Measurements from ENCODE around the gene SERPINB11.

DNA sequence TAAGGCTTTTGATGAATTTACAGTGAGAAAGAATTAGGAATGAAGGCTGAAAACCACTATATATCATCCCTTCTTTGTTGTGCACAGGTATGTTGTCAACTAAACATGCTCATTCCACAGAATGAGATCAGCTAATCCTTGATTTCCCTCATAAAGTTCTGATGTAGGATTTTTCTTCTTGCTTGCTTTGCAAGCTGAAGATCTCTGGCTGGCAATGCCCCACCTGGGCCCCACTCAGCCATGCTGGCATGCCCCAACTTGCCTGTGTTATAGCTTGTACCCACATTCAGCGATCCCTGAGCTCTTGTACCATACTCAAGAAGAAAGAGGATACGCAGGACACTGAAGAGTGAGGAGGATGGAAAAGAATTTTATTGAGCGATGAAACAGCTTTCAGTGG lies 18.0 kb upstream of the SERPINB11 start:
- TF ChIP-seq ZNF121 (CRISPR knock-in tag; IDR thresholded peaks at IDR 0.05) (no peak), CTCF (IDR thresholded peaks at IDR 0.05) (no peak), ESRRA (CRISPR knock-in tag; IDR thresholded peaks at IDR 0.05; ENCODE audit: borderline replicate concordance) (no peak), ZNF232 (CRISPR knock-in tag; IDR thresholded peaks at IDR 0.05) (no peak), JUN (CRISPR knock-in tag; IDR thresholded peaks at IDR 0.05) (no peak), JAZF1 (CRISPR knock-in tag; IDR thresholded peaks at IDR 0.05) (no peak)
- TF ChIP-seq, protein P1, sequence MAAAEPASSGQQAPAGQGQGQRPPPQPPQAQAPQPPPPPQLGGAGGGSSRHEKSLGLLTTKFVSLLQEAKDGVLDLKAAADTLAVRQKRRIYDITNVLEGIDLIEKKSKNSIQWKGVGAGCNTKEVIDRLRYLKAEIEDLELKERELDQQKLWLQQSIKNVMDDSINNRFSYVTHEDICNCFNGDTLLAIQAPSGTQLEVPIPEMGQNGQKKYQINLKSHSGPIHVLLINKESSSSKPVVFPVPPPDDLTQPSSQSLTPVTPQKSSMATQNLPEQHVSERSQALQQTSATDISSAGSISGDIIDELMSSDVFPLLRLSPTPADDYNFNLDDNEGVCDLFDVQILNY (CRISPR knock-in tag; IDR thresholded peaks at IDR 0.05), result no peak
- TF ChIP-seq, protein P2, sequence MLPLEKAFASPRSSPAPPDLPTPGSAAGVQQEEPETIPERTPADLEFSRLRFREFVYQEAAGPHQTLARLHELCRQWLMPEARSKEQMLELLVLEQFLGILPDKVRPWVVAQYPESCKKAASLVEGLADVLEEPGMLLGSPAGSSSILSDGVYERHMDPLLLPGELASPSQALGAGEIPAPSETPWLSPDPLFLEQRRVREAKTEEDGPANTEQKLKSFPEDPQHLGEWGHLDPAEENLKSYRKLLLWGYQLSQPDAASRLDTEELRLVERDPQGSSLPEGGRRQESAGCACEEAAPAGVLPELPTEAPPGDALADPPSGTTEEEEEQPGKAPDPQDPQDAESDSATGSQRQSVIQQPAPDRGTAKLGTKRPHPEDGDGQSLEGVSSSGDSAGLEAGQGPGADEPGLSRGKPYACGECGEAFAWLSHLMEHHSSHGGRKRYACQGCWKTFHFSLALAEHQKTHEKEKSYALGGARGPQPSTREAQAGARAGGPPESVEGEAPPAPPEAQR (CRISPR knock-in tag; IDR thresholded peaks at IDR 0.05), result no peak
- TF ChIP-seq, protein P3, sequence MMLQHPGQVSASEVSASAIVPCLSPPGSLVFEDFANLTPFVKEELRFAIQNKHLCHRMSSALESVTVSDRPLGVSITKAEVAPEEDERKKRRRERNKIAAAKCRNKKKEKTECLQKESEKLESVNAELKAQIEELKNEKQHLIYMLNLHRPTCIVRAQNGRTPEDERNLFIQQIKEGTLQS (CRISPR knock-in tag; conservative IDR thresholded peaks at IDR 0.05), result no peak

All from WTC11 (cell line).